Bronchial epithelial cell (primary cell): ENCODE data around the gene SERPING1. TPM values are rescaled to one million over a fixed set of nuclear protein-coding genes. Genes with fewer than 3 reads are reported as not detected.
A peak's percentile ranks its signal among the peaks of the same experiment; 100 is the strongest.

Experiments
- DNase-seq: peaks from one replicate; pipeline ENCODE4 v3.0.0-alpha.2; 2010; ENCODE audit warnings: low read depth
- FAIRE-seq: peaks from 2 replicates; lab custom pipeline; 2011; peaks lifted over from hg19 to GRCh38; lab: Jason Lieb, UNC
- H3K27me3 ChIP-seq: 2 replicates; pipeline ENCODE4 v1.5.1; 2011; ENCODE audit warnings: low read length; ENCODE audit not compliant: control insufficient read depth, insufficient read depth
- H3K36me3 ChIP-seq: 2 replicates; pipeline ENCODE4 v1.5.1; 2011; ENCODE audit warnings: low read length; ENCODE audit not compliant: control insufficient read depth, insufficient read depth
- H3K4me3 ChIP-seq: 2 replicates; pipeline ENCODE4 v1.5.1; 2011; ENCODE audit warnings: mild to moderate bottlenecking, low read depth, low read length, control low read depth
- total RNA-seq: library from RNA; depleted of rRNA; stranded (reverse); fragments of >200 nt; gene quantifications from 2 replicates; pipeline ENCODE4 v1.2.1, GENCODE V29; 2014
- TF ChIP-seq, protein P1 (sequence below): IDR thresholded peaks from 2 replicates; pipeline ENCODE4 v1.5.1; 2011; ENCODE audit warnings: mild to moderate bottlenecking, moderate library complexity, low read length, control low read depth, inconsistent platforms; ENCODE audit not compliant: insufficient read depth, severe bottlenecking

Gene SERPING1
- total RNA-seq, 1 donor from 2014 or later = 1.3 TPM

GRCh38 chr11:57622263-57622662 lies 24.8 kb downstream of the SERPING1 start:
- TF ChIP-seq, protein P1, sequence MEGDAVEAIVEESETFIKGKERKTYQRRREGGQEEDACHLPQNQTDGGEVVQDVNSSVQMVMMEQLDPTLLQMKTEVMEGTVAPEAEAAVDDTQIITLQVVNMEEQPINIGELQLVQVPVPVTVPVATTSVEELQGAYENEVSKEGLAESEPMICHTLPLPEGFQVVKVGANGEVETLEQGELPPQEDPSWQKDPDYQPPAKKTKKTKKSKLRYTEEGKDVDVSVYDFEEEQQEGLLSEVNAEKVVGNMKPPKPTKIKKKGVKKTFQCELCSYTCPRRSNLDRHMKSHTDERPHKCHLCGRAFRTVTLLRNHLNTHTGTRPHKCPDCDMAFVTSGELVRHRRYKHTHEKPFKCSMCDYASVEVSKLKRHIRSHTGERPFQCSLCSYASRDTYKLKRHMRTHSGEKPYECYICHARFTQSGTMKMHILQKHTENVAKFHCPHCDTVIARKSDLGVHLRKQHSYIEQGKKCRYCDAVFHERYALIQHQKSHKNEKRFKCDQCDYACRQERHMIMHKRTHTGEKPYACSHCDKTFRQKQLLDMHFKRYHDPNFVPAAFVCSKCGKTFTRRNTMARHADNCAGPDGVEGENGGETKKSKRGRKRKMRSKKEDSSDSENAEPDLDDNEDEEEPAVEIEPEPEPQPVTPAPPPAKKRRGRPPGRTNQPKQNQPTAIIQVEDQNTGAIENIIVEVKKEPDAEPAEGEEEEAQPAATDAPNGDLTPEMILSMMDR = no peak
- FAIRE-seq (no peak), DNase-seq (no peak)
- Histone ChIP-seq H3K36me3 (no peaks in the 10 kb centered on the region), H3K4me3 (no peak overlapping the region), H3K27me3 (no peaks in the 10 kb centered on the region)

DNA sequence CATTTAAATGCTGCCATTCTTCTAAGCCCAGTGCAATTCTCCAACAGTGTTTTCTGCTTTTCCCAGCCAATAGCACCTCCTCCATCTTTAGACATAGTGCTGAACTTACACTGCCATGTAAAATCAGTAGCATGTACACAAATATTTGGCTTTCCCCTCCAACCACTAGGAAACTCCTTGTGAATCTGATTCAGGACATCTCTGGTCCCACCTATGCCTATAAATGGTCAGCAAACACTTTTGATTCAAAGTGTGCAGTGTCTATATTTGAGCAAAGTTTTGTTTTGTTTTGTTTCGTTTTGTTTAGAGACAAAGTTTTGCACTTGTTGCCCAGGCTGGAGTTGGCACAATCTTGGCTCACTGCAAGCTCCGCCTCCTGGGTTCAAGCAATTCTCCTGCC lies 27.4 kb downstream of the SERPING1 start:
- Histone ChIP-seq H3K36me3 (no peaks in the 10 kb centered on the region), H3K27me3 (no peaks in the 10 kb centered on the region), H3K4me3 (no peak overlapping the region)
- FAIRE-seq (no peak), DNase-seq (no peak)
- TF ChIP-seq, protein P1 = no peak

DNA sequence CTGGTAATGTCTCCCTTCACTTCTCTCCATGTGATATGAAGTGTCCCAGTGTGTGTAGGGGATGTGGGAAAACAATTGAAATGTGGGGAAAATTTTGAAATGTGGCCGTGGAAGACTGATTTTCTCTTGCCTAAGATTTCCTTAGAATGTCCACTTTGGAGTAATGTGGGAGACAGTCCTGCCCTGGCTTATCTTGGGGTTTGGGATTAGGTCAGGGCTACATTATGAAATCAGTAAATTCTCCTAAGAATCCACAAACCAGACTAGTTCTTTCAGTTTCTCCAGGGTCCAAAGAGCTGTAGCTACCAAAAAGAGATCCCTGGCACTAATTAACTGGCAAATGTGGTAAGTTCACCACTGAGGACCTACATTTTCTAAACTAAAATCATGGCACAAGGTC lies 29.4 kb downstream of the SERPING1 start:
- no peak for DNase-seq
- no peak for FAIRE-seq
- no peaks in the 10 kb centered on the region for H3K27me3 ChIP-seq
- H3K4me3 ChIP-seq = no peak overlapping the region
- TF ChIP-seq, protein P1 = no peak
- H3K36me3 ChIP-seq = no peaks in the 10 kb centered on the region

GRCh38 chr11:57630171-57630570 lies 32.7 kb downstream of the SERPING1 start:
- H3K27me3 ChIP-seq = no peaks in the 10 kb centered on the region
- DNase-seq = no peak
- H3K4me3 ChIP-seq = no peak overlapping the region
- TF ChIP-seq, protein P1 = no peak
- FAIRE-seq = no peak
- no peaks in the 10 kb centered on the region for H3K36me3 ChIP-seq

GRCh38 chr11:57632116-57632515 lies 34.6 kb downstream of the SERPING1 start:
- Histone ChIP-seq H3K4me3 (no peak overlapping the region), H3K27me3 (no peaks in the 10 kb centered on the region), H3K36me3 (no peaks in the 10 kb centered on the region)
- DNase-seq (no peak), FAIRE-seq (peak; percentile 55)
- TF ChIP-seq, protein P1 = no peak

- TF ChIP-seq, protein P1 = no peak
- no peaks in the 10 kb centered on the region for H3K36me3 ChIP-seq
- no peak for DNase-seq
- FAIRE-seq = no peak
- no peaks in the 10 kb centered on the region for H3K27me3 ChIP-seq
- no peak overlapping the region for H3K4me3 ChIP-seq
These were observed 36.0 kb downstream of the SERPING1 start for GRCh38 chr11:57633394-57634070.
